Right lobe of liver (tissue), 4 donors: ENCODE measurements around the gene MAP7D1.

Experiments
- POLR2A ChIP-seq: fragments of 450-650 bp; IDR thresholded peaks from one replicate; pipeline ENCODE4 v1.6.1; 2017; ENCODE audit warnings: antibody characterized with exemption, mild to moderate bottlenecking
- TF ChIP-seq, protein P1 (sequence below), 4 donors: fragments of 200-600 bp in 3 of 4; fragments of 450-650 bp in 1 of 4; IDR thresholded peaks; one replicate each; pipeline versions ENCODE4 v1.5.1 to v1.8.0; 2016 to 2022; ENCODE audit warnings: antibody characterized with exemption in 4 of 4, mild to moderate bottlenecking in 2 of 4
- donor health status: DM: no; HTN: no; CAD: no.
- donor health status: DM: no; HTN: no; CAD: no.
- donor health status: DM: no; HTN: yes; CAD: no.

DNA sequence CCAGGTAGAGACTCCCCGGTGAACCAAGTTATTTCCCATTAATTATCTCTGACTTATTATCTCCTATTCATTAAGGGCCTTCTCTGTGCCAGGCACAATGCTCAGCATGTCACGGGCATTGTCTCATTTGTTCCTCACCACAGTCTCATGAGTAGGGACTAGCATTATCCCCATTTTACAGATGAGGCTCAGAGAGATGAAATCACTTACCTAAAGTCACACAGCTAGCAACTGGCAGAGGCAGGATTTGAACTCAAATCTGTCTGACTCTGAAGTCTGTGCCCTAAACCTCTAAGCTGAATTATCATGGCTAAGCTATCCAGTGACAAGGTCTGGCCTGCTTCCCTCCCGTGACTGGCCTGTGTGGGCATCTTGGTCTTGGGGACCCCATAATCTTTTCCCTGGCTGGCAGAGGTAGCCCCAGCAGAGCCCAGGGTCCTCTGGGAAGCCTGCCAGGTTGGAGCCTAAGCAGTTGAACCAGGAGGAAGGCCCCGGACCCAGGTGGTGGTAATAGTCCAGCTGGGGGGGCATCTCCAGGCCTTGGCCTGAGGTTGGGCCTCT lies 4.5 kb downstream of the MAP7D1 start:
- TF ChIP-seq, protein P1, sequence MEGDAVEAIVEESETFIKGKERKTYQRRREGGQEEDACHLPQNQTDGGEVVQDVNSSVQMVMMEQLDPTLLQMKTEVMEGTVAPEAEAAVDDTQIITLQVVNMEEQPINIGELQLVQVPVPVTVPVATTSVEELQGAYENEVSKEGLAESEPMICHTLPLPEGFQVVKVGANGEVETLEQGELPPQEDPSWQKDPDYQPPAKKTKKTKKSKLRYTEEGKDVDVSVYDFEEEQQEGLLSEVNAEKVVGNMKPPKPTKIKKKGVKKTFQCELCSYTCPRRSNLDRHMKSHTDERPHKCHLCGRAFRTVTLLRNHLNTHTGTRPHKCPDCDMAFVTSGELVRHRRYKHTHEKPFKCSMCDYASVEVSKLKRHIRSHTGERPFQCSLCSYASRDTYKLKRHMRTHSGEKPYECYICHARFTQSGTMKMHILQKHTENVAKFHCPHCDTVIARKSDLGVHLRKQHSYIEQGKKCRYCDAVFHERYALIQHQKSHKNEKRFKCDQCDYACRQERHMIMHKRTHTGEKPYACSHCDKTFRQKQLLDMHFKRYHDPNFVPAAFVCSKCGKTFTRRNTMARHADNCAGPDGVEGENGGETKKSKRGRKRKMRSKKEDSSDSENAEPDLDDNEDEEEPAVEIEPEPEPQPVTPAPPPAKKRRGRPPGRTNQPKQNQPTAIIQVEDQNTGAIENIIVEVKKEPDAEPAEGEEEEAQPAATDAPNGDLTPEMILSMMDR (IDR thresholded peaks at IDR 0.05) = no peak
- TF ChIP-seq POLR2A = no peak
